HG03575 (cell line): ENCODE data around the gene SMIM36.
"Not testable (repeated sequence)": the region's sequence is repeated elsewhere in the genome, so short reads cannot be mapped to it uniquely, and the experiment has no call there.

Experiments
- ATAC-seq: cut with Tn5 transposase; IDR thresholded peaks from one replicate; pipeline ENCODE4 v1.9.1; 2021; ENCODE audit not compliant: unreplicated experiment, insufficient number of reproducible peaks, low FRiP score; ENCODE audit errors: extremely low read depth

SMIM36 gene

DNA sequence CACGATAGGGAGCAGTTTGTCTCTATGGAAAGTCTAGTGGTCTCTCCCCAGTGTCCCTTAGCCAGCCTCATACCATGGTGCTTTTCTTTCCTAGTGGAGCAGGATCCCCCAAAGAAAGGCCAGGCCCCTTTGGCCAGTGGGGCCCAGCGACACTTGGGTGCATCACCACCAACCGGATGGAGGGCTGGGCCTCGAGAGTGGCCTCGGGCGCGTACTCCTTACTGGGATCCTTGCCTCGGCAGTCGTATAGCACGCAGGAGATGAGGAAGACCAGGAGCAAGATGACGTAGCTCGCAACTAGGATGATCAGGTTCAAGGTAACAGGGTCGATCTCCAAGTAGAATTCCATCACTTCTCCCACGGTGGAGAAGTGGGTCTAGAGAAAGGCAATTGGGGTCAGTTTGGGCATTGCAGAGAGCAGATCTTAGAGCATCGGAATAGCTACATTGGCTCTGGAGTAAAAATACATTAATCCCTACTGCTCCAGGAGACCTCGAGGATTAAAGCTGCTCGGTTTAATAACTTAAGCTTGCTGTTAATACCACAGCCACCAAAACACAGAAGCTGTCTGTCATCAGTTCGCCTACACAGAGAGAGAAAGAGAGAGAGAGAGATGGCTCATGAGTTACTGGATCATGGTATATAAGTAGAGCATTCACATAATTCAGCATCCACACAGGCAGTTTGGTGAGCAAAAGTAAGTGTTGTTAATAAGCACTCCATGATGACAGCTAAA, at the start of gene SMIM36:
SMIM36 (minus strand) TSS at position 467 of the 736 bp plus-strand sequence.
- ATAC-seq, result no peak

DNA sequence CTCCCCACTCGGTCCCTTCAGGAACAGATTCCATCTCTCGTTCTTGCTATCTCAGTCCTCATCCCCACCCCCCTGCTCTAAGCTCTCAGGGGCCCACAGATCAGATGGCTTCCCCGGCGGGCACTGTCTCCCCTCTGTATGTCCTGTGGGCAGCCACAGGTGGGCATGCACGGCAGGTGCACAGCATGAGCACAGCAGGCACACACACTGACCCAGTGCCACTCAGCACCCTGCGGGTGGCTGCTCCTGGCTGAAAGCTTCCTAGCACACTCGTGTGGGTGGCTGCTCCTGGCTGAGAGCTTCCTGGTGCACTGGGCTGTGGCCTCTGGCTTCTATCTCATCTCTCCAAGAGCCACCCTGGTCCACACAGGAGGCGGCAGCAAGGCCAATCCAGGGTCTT, 44.5 kb upstream of the SMIM36 start:
- no peak for ATAC-seq

DNA sequence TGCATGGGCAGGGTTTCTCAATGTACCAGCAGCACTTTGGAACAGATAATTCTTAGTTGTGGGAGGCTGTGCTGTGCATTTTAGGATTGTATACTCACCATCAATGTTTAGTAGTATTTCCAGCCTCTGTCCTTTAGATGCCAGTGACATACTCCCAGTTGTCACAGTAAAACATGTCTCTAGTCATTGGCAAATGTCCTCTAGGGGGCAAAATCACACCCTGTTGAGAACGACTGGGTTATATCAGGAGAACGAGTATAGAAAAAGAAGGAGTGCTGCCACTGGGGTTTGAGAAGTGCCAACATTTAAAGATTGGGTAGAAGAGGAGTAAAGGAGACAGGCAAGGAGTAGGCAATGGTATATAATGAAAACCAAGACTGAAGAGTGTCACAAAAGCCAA, 37.9 kb upstream of the SMIM36 start:
- ATAC-seq, result no peak

DNA sequence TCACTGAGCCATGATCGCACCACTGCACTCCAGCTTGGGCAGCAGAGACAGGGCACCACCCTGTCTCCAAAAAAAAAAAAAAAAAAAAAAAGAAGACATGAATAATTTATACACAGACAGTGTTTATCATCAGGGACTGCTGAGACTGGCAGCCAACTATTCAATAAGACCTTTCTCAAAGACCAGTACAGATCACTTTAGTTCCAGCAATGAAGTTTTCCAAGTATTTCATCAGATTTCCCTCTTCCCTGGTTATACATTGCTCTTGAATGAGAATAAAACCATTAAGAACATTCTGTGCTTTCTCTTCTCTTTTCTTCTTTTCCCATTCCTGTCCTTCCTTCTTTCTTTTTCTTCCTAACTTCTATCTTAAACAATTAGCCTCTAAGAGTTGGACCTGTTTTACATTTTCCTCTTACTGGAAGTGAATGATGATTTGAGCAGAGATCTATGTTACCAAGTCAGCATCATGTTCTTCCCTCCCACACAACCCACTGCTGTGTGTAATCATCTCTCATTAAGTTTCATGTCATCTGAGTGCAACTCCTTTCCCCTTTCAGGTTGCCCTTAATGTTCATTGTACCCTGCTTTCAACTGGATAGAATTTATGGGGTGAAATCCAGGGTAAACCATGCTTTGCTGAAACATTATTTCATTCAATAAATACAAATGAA, 35.9 kb upstream of the SMIM36 start:
- no peak for ATAC-seq

DNA sequence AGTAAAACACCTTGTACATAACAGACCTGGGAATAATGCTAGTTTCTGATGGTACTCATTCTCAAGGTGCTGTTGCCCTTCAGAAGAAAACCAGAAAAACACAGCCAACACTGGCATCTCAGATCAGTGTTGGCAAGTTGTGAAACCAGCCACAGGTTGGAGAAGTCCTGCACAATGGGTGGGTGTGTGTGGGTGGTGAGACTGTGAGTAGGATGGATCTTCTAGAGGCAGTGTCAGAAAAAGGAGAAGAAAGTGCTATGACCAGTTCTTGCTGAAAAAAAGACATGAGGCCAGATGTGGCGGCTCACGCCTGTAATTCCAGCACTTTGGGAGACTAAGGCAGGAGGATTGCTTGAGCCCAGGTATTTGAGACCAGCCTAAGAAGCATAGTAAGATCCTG, 35.2 kb upstream of the SMIM36 start:
- no peak for ATAC-seq

DNA sequence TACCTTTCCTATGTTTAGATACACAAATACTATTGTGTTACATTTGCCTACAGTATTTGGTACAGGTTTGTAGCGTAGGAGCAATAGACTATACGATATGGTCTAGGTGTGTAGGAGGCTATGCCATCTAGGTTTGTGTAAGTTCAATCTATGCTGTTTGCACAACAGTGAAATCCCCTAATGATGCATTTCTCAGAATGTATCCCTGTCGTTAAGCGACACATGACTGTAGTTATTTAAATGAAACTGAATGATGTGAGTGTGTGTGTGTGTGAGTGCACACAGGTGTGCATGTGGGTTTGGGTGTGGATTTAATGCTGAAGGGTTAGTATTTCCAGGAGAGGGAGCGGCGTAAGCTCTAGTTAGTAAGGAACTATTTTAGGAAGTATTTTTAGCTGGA, 34.6 kb upstream of the SMIM36 start:
- ATAC-seq, result no peak

DNA sequence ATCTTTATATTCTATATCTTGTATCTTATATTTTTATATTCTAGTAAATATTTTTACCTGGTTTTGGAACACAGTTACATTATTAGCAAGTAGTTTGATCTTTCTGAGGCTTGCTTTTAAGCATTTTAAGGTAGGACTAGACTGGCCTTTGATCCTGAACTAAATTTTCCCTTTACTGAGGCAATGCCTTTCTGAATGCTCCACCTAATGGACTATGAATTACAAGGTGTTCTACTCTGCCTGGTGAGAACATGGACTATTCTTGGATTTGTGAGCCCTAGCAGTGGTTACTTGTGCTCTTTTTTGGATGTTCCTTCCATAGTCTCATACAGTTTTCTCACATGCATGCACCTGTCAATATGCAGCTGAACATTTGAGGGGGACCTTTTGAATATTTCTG, 32.5 kb upstream of the SMIM36 start:
- ATAC-seq, result no peak

DNA sequence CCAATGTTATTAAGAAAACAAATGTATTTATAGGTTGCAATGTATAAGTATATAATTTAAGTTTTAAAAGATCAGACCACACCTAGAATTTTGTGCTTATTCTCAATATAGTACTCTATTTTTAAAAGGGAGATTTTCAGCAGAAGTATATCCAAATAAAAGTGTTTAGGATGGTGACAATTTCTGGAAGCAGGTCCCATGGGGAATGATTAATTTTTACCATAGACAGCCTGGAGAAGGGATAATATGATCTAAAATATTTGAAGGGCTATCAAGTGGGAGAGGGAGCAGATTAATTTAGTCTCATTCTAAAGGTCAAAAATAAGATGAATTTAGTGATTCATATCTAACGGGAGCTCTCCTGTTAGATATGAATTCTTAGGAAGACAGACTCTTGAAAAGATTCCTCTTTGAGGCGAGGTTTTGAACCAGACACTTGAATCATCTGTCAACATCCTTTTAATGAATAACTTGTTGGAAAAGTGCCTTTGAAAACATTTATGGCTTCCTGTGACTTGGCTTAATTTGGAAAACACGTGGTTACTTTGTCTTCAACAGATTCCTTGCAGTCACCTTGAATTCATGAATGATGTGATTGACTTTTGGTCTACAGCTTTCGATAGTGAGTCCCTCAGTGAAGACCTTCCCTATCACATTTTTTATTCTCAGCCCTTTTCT, 29.3 kb upstream of the SMIM36 start:
- no peak for ATAC-seq

DNA sequence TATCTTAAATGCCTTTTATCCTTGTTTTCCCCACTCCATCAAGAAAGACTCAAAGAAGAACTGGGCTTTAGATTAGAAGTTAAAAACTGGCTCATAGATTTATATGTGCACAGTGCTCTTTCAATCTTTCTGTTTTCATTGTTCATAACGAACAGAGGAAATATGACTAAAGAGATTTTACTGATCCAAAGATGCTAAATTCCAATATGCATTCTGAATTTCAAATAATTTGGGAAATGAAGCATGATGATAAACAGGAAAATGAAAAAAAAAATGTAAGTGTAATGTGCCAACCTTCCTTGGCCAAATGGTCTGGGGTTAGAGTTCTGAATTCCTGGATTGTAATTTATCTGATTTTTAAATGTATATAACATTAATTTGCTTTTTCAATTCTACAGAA, 25.0 kb upstream of the SMIM36 start:
- ATAC-seq, result no peak

DNA sequence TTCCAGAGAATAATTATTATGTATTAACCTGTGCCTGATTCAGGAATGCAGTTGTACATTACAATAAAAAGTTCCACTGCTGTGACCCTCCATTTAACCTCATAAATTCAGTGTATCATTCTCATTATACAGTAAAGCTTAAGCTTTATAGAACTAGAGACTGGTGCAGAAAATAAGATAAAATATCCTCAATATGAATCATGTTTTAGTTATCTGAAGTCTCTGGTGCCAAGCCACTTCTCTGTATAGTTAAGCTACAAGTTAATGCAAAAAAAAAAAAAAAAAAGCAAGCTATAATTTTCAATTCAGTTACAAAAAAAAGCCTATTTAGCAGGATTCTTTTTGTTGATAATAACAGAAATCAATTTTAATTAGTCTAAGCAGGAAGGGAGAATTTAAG, 22.4 kb upstream of the SMIM36 start:
- ATAC-seq, result no peak

DNA sequence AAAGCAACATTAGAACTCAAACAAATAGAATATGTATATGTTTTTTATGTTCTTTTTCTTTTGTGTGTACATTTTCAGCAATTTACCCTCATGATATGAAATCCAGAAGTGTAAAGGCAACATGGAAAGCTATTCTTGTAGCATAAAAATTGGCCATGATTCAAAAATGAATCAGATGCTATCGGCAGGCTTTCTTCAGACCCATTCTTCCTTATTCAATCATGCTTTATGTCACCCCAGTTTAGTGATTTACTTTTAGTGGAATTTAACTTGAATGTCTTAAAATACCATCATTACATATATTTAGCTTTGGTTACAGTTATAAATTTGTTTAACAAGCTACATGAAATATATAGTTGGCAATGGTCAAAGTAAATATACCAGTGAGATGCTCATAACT, 21.4 kb upstream of the SMIM36 start:
- ATAC-seq, result no peak

DNA sequence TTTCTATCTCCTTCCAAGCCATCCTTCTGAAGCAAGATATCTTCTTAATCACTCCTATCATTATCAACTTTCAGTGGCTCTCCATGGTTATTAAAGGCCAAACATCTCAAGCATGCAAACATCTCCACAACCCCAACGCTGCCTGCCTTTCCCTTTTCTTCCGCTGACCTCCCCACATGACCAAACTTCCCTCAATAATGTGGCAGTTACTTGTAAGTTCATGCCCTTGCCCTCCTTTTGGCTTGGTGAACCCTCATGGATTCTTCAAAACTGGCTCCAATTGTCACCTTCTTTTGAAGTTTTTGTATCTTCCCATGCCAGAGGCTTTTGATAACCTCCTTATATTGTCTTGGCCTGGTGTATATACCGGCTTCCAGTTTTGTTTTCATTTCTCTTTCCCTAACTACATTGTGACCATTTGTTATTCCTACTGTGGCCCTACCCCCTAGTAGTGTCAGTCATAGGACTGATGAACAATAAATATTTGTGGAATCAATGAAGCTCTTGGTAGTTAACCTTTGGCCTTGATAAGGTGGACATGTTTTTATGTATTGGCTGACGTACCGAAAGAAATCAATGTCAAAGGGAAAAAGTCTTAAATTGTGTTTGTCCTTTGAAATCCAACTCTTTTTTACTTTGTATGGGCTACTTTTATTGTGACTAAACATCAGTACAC, 19.9 kb upstream of the SMIM36 start:
- no peak for ATAC-seq

DNA sequence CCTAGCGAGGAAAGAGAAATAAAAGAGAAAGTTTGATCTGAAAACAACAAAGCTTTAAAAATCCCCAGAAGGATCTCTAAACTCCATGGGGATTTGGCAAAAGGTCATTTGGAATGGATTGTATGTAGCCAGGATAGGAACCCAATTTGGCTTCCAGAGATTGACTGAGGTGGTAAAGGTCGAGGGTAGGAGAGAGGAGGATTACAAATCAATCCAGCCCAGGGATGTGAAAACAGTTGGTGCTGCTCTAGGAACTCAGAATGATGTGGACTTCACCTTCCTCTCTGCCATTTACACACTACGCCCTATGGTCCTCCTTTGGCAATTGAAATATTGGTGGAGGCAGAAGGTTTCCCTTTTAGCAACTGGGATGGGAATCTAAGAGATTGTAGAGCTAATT, 18.8 kb upstream of the SMIM36 start:
- ATAC-seq, result no peak

DNA sequence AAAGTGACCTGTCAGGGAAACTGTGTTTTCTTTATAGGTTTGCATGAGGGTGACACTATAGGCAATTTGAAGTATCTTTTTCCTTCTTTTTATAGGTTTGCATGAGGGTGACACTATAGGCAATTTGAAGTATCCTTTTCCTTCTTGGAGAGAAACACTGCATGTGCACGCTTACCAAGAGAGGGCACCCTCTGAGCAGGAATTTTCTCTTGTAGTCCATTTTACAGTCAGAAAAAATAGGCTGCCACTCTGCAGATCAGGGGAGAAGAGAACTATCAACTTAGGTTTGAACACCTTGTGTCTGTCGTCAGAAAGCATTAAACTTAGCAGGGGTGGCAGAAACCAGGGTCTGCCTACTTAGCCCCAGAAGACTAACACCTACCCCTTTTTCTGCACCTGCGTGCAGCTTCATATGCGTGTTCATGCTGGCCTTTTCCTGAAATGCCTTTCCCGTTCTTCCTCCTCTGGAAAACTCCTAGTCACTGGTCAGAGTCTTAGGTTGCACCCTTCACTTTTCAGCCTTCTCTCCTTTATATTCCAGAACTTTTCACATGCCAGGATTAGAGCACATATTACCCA, 16.4 kb upstream of the SMIM36 start:
- ATAC-seq, result no peak

DNA sequence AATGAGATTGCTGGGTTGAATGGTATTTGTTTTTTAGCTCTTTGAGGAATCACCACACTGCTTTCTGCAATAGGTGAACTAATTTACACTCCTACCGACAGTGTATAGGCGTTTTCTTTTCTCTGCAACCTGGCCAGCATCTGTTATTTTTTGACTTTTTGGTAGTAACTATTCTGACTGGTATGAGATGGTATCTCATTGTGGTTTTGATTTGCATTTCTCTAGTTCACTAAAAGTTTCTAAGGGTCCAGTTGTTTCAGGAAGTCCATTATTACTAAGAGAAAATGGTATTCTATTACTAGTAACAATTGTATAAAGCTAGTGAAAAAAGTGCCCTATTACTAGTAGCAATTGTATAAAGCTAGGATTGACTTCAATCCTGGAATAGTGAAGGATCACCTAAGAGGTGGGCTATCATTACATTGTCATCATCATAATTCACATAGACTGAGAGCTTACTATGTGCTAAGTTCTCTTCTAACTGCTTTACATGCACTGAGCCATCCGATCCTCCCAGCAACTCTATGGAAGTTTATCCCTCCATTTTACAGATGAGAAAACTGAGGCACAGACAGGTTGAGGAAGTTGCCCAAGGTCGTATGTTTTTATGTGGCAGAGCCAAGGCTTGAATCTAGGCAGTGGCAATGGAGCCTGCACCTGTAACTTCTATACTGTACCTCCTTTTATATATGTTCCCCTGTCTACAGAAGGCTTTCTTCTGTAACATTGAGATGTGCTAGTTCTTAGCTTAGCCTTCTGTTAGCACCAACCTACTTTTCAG, 13.4 kb upstream of the SMIM36 start:
- ATAC-seq, result no peak

DNA sequence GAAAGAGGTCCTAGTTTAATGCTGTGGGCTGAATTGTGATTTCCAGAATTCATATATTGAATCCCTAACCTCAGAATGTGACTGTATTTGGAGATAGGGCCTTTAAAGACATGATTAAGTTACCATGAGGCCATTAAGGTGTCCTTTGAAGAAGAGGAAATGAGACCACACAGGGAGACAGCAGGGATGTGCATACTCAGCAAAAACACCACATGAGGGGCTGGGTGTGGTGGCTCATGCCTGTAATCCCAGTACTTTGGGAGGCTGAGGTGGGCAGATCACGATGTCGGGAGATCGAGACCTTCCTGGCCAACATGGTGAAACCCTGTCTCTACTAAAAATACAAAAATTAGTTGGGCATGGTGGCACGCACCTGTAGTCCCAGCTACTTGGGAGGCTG, 11.8 kb upstream of the SMIM36 start:
- not testable (repeated sequence) for ATAC-seq

DNA sequence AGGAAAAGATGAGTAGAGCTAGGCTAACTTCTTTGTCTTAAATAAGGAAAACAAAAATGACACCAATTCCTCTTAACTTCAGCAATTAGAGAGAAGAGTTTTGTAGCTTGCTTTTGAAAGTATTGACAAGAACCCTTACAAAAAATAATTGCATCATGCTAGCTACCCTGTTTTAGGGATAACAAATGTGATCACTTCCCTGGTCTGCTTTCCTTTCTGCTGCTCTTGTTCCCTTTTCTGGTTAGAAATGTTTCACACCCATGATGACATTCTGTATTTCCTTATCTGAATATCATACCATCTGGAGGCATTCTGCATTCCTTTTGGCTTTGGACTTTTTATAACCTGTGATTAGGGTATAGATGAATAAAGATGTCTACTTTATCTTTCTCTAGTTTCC, 9.9 kb upstream of the SMIM36 start:
- no peak for ATAC-seq

DNA sequence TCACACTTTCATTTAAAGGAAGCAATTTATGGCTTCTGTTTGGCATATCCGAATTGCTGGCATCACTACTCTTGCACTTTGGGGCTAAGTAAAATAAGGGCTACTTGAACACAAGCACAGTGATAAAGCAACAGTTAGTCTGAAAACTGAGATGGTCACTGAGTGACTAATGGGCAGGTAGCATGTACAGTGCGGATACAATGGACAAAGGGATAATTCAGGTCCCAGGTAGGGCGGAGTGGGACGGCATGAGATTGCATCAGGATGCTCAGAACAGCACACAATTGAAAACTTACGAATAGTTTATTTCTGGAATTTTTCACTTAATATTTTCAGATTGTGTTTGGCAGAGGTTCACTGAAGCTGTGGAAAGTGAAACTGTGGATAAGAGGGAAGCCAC, 9.2 kb upstream of the SMIM36 start:
- ATAC-seq, result no peak

DNA sequence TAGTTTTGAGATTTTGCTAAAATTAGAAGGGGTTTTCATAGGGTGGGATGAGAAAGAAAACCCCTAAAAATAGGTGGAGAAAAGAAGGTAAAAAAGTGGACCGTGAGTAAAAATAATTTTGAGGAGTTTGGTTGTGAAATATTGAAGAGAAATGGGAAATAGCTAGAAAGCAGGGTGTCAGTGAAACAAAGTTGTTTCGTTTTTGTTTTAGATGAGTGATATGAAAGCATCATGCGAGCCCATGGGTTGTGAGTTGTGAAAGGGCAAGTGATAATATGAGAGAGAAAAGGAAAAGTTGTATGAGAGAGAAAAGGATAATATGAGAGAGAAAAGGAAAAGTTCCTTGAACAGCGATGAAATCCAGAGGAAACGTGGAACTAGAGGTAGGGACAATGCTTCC, 7.3 kb upstream of the SMIM36 start:
- no peak for ATAC-seq
